ENCODE data around the gene SUGCT. TPM values are rescaled to one million over a fixed set of nuclear protein-coding genes. Genes with fewer than 3 reads are reported as not detected.

The SUGCT gene
- total and polyA plus RNA-seq, 7 donors, result 2.4 to 7.3 (median 3.2) TPM

GRCh38 chr7:40733114-40733513, 598.3 kb downstream of the SUGCT start:
- intact Hi-C loops (cut with DNase I), result no loop called here
- no peaks in the 10 kb centered on the region for H3K4me1 ChIP-seq
- H3K4me3 ChIP-seq, result no peak overlapping the region
- DNase-seq (no peak), ATAC-seq (no peak)
- no peaks in the 10 kb centered on the region for H3K9me3 ChIP-seq
- H3K36me3 ChIP-seq (ENCODE audit: insufficient read depth in 1 of 2, low read depth in 1 of 2), result no peaks in the 10 kb centered on the region
- H3K27ac ChIP-seq, result no peak overlapping the region
- no peak for TF ChIP-seq CTCF (IDR thresholded peaks at IDR 0.05)
- H3K27me3 ChIP-seq (ENCODE audit: insufficient read depth in 3 of 3, low read length in 2 of 3), result no peaks in the 10 kb centered on the region

GRCh38 chr7:40733578-40733977, 598.8 kb downstream of the SUGCT start:
- intact Hi-C loops (cut with DNase I), result no loop called here
- no peak for ATAC-seq
- WGBS, 3 donors, result 61 to 65% (median 64%) methylated on average over 5 of the region's 5 CpGs

GRCh38 chr7:40739257-40739656, 604.5 kb downstream of the SUGCT start:
- intact Hi-C loops (cut with DNase I), result no loop called here

More at GRCh38 chr7:40733578-40733977, 598.8 kb downstream of the SUGCT start:
- H3K4me3 ChIP-seq, result no peak overlapping the region
- H3K27me3 ChIP-seq (ENCODE audit: insufficient read depth in 3 of 3, low read length in 2 of 3), result no peaks in the 10 kb centered on the region
- H3K4me1 ChIP-seq, result no peaks in the 10 kb centered on the region
- H3K9me3 ChIP-seq, result no peaks in the 10 kb centered on the region
- H3K27ac ChIP-seq, result no peak overlapping the region
- DNase-seq, result no peak
- no peaks in the 10 kb centered on the region for H3K36me3 ChIP-seq (ENCODE audit: insufficient read depth in 1 of 2, low read depth in 1 of 2)
- no peak for TF ChIP-seq CTCF (IDR thresholded peaks at IDR 0.05)

GRCh38 chr7:40742270-40742669, 607.5 kb downstream of the SUGCT start:
- no peak for ATAC-seq
- H3K27ac ChIP-seq, result no peak overlapping the region
- H3K4me3 ChIP-seq, result no peak overlapping the region
- H3K27me3 ChIP-seq (ENCODE audit: insufficient read depth in 3 of 3, low read length in 2 of 3), result no peaks in the 10 kb centered on the region
- no peaks in the 10 kb centered on the region for H3K36me3 ChIP-seq (ENCODE audit: insufficient read depth in 1 of 2, low read depth in 1 of 2)
- no peak for TF ChIP-seq CTCF (IDR thresholded peaks at IDR 0.05)
- DNase-seq, result no peak
- 76 to 84% (median 79%) methylated on average over 7 of the region's 7 CpGs for WGBS, 3 donors
- H3K4me1 ChIP-seq, result no peaks in the 10 kb centered on the region
- peaks cover 7% of the 10 kb centered on the region for H3K9me3 ChIP-seq
- intact Hi-C loops (cut with DNase I), result no loop called here

More at GRCh38 chr7:40739257-40739656, 604.5 kb downstream of the SUGCT start:
- no peak for TF ChIP-seq CTCF (IDR thresholded peaks at IDR 0.05)
- Histone ChIP-seq H3K4me1 (no peaks in the 10 kb centered on the region), H3K27ac (no peak overlapping the region), H3K4me3 (no peak overlapping the region), H3K36me3 (ENCODE audit: insufficient read depth in 1 of 2, low read depth in 1 of 2) (no peaks in the 10 kb centered on the region), H3K27me3 (ENCODE audit: insufficient read depth in 3 of 3, low read length in 2 of 3) (no peaks in the 10 kb centered on the region), H3K9me3 (peaks cover 7% of the 10 kb centered on the region)
- ATAC-seq (no peak), DNase-seq (no peak)
- 91 to 92% (median 92%) methylated on average over 2 of the region's 2 CpGs for WGBS, 3 donors

- intact Hi-C loops (cut with DNase I), result no loop called here
- Histone ChIP-seq H3K4me3 (no peak overlapping the region), H3K36me3 (ENCODE audit: insufficient read depth in 1 of 2, low read depth in 1 of 2) (no peaks in the 10 kb centered on the region)
These were observed 612.2 kb downstream of the SUGCT start for GRCh38 chr7:40746841-40747556.

More at GRCh38 chr7:40746841-40747556, 612.2 kb downstream of the SUGCT start:
- no peak for ATAC-seq
- no peak overlapping the region for H3K27ac ChIP-seq
- H3K9me3 ChIP-seq, result no peaks in the 10 kb centered on the region
- DNase-seq, result no peak
- no peaks in the 10 kb centered on the region for H3K27me3 ChIP-seq (ENCODE audit: insufficient read depth in 3 of 3, low read length in 2 of 3)
- H3K4me1 ChIP-seq, result no peaks in the 10 kb centered on the region
- no peak for TF ChIP-seq CTCF (IDR thresholded peaks at IDR 0.05)
- 52 to 61% (median 58%) methylated on average over 12 of the region's 12 CpGs for WGBS, 3 donors
